Brain microvascular endothelial cell (primary cell): ENCODE measurements around the gene SOBP.
A peak's percentile ranks its signal among the peaks of the same experiment; 100 is the strongest.

Source experiments
- DNase-seq: peaks from one replicate; pipeline ENCODE4 v3.0.0-alpha.2; 2020
- H3K27ac ChIP-seq: fragments of 250-450 bp; sonication (Bioruptor Pico); 2 replicates; pipeline ENCODE4 v1.5.1; 2020; ENCODE audit warnings: mild to moderate bottlenecking, moderate library complexity
- H3K27me3 ChIP-seq: fragments of 250-450 bp; sonication (Bioruptor Pico); replicated peaks from 2 replicates; pipeline ENCODE4 v1.5.1; 2020; ENCODE audit warnings: mild to moderate bottlenecking
- H3K36me3 ChIP-seq: fragments of 250-450 bp; sonication (Bioruptor Pico); replicated peaks from 2 replicates; pipeline ENCODE4 v1.5.1; 2020; ENCODE audit warnings: mild to moderate bottlenecking
- H3K4me3 ChIP-seq: 2 replicates; pipeline ENCODE4 v1.5.1; 2011; ENCODE audit warnings: low read depth, mild to moderate bottlenecking, control low read depth, low read length, moderate library complexity
- in situ Hi-C: cut with HindIII; loops from 2 replicates; pipeline ENCODE4 v1.10.0; 2017; ENCODE audit warnings: low sequenced_read_pairs, low pct_ligation_motif_present
- TF ChIP-seq, protein P1 (sequence below): IDR thresholded peaks from 2 replicates; pipeline ENCODE4 v1.5.1; 2011; ENCODE audit warnings: low read depth, mild to moderate bottlenecking, moderate library complexity, low read length, control low read depth, inconsistent platforms; ENCODE audit errors: missing control alignments

SOBP gene

DNA sequence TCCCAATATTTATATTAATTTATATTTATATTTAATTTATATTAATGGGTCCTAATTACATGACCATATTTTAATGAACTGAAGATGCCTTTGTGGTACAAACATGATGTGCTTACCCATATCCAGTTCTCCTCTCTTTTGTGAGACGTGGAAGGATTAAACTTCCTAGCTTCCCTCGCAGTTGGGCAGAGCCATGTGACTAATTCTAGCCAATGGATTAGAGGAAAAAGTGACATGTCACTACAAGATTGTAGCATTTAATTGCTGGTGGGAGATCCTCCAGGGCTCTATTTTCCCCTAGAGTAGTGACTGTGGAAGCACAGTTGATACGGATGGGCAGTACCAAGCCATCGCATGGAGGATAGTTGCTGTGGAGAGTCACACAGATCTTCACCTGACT lies 4.8 kb upstream of the SOBP start:
- Histone ChIP-seq H3K36me3 (no peaks in the 10 kb centered on the region), H3K27me3 (peaks cover 10% of the 10 kb centered on the region), H3K27ac (no peak overlapping the region), H3K4me3 (no peak overlapping the region)
- in situ Hi-C loops: no loop called here
- no peak for DNase-seq
- TF ChIP-seq, protein P1, sequence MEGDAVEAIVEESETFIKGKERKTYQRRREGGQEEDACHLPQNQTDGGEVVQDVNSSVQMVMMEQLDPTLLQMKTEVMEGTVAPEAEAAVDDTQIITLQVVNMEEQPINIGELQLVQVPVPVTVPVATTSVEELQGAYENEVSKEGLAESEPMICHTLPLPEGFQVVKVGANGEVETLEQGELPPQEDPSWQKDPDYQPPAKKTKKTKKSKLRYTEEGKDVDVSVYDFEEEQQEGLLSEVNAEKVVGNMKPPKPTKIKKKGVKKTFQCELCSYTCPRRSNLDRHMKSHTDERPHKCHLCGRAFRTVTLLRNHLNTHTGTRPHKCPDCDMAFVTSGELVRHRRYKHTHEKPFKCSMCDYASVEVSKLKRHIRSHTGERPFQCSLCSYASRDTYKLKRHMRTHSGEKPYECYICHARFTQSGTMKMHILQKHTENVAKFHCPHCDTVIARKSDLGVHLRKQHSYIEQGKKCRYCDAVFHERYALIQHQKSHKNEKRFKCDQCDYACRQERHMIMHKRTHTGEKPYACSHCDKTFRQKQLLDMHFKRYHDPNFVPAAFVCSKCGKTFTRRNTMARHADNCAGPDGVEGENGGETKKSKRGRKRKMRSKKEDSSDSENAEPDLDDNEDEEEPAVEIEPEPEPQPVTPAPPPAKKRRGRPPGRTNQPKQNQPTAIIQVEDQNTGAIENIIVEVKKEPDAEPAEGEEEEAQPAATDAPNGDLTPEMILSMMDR: no peak

DNA sequence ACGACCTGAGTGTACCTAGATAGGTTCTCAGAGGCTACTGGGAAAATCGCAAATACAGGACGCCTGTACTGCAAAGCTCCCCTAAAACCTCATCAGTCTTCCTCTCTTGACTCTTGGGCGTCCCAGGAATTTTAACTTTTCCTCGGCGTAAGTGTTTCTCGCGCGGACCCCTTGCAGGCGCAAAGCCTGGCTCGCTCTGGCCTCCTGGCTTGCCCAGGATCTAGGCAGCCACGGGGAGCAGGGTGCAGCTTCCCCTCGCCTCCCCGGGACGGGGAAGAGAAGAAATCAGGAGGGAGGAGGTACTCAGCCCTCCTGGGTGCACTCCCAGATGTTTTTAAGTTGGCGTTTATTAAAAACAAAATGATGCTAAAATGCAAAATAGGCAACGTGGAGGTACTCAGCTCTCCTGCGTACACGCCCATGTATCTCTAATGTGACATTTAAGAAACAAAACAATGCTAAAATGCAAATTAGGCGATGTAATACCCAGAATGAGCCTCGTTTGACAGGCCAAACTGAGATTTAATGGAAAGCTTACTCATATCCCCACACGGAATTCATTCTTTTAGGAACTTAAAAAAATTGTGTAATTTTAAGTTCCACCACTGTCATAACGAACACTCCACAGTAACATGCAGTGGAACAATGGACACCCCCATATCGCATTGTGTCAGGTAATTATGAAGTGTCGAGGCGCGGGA lies 1.6 kb upstream of the SOBP start:
- Histone ChIP-seq H3K36me3 (no peaks in the 10 kb centered on the region), H3K27me3 (peaks cover 8% of the 10 kb centered on the region), H3K27ac (no peak overlapping the region), H3K4me3 (peak overlapping the region; percentile 57)
- DNase-seq: no peak
- TF ChIP-seq, protein P1: no peak
- in situ Hi-C loops: no loop called here

DNA sequence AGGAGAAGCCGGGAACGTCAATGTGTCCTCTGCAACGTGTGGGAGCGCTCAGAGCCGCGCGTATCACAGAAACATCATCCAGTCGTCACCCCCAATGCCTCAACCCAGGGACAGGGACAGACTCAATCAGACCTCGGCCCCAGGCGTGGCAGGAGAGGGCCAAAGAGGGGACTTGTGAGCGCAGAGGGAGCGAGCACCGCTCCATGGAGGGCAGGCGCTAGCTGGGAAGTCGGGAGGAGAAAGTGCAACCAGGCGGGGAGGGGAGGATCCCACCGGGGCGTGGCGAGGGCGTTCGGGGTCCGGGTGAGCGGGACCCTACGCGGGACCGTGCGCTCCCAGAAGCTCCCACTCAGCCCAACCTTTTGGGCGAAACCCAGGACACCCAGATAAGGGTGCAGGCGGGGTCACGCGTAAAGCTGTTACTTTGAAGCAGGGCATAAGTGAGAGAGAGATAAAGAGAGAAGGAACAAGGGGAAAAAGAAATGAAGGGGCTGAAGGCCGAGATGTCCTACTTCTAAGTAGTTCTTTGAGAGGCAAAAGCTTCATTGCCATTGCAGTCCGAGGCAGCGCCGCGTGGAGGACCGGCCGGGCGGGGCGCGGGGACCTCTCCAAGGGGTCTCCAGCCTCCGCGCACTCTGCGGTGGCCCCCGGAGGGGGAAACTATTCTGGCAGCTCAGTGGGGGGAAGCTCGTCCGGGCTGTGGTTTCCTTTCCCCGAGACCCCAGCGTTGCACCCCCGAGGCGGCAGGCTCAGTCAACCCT lies 862 bp upstream of the SOBP start:
- no peak for DNase-seq
- H3K27me3 ChIP-seq: peaks cover 8% of the 10 kb centered on the region
- in situ Hi-C loops: no loop called here

DNA sequence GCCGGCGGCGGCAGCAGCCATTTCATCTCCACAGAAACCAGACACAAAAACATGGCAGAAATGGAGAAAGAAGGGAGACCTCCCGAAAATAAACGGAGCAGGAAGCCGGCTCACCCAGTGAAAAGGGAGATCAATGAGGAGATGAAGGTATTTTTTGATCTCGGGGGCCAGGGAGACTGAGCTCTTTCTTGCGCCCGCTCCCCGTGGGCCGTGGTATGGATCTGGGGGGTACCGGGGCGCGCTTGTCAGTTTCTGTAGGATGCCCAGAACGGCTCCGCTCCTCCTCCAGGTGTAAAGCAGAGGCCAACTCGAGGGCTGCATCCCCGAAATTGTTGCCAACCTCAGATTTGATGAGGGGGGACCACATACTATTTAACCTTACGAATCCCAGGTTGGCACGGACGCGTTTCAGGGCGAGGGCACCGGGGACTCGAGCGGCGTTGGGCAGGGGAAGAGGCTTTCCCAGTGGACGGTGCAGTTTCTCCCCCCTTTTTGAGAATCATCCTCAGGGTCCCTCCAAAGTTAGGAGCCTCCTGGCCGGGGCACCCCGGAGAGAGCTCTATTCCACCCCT lies 735 bp downstream of the SOBP start:
- in situ Hi-C loops: no loop called here
- DNase-seq: no peak
- Histone ChIP-seq H3K4me3 (peak overlapping the region; percentile 57), H3K36me3 (no peaks in the 10 kb centered on the region), H3K27me3 (peaks cover 8% of the 10 kb centered on the region), H3K27ac (no peak overlapping the region)
- TF ChIP-seq, protein P1: no peak

More for the DNA sequence above, 862 bp upstream of the SOBP start:
- Histone ChIP-seq H3K27ac (no peak overlapping the region), H3K36me3 (no peaks in the 10 kb centered on the region), H3K4me3 (peak overlapping the region; percentile 57)
- TF ChIP-seq, protein P1: no peak

DNA sequence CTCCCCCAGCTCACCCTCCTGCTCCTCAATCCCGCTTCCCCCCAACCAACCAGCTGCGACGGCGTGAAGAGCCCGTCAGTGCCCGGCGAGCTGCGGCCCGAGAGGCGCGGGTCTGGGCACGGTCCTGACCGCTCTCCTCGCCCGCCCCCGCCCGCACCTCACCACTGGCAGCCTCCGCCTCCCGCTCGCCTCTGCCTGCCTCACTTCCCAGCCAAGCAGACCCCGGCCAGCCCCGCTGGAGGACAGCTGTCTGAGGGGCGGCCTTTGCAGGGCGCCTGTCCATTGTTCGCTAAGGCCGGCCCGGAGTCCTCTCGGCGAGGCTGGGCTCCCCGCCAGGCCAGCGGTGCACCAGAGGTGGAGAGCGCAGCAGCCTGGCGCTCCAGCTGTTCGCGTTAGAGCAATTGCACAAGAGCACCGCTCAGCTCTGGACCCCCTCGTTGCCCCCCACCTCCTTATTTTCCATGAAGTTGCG lies 1.3 kb downstream of the SOBP start:
- Histone ChIP-seq H3K27ac (no peak overlapping the region), H3K4me3 (peak overlapping the region; percentile 57), H3K27me3 (peaks cover 8% of the 10 kb centered on the region), H3K36me3 (no peaks in the 10 kb centered on the region)
- in situ Hi-C loops: no loop called here
- no peak for DNase-seq
- TF ChIP-seq, protein P1: no peak
